Endodermal cell (in vitro differentiated cells): ENCODE measurements around the gene BORCS8. TPM values are rescaled to one million over a fixed set of nuclear protein-coding genes. Genes with fewer than 3 reads are reported as not detected.

ENCODE experiments used
- DNase-seq: peaks from one replicate; pipeline ENCODE4 v3.0.0-alpha.2; 2017
- H3K27ac ChIP-seq: 2 replicates; pipeline ENCODE4 v1.5.1; 2013; ENCODE audit warnings: mild to moderate bottlenecking, low read depth, low read length, moderate library complexity
- H3K27me3 ChIP-seq: 2 replicates; pipeline ENCODE4 v1.6.1; 2013; ENCODE audit warnings: mild to moderate bottlenecking, low read length, moderate library complexity; ENCODE audit not compliant: insufficient read depth, control insufficient read depth, poor library complexity, severe bottlenecking
- H3K36me3 ChIP-seq: 2 replicates; pipeline ENCODE4 v1.7.0; 2013; ENCODE audit warnings: mild to moderate bottlenecking, low read length, moderate library complexity; ENCODE audit not compliant: control insufficient read depth, insufficient read depth
- H3K4me1 ChIP-seq: one replicate; pipeline ENCODE4 v1.7.0; 2013; ENCODE audit warnings: low read length; ENCODE audit not compliant: control insufficient read depth, insufficient read depth
- H3K4me3 ChIP-seq: 2 replicates; pipeline ENCODE4 v1.5.1; 2013; ENCODE audit warnings: mild to moderate bottlenecking, low read length, moderate library complexity
- H3K9ac ChIP-seq: 2 replicates; pipeline ENCODE4 v1.6.1; 2013; ENCODE audit warnings: mild to moderate bottlenecking, low read length, moderate library complexity; ENCODE audit not compliant: poor library complexity, severe bottlenecking; ENCODE audit errors: extremely low read depth
- H3K9me3 ChIP-seq: 2 replicates; pipeline ENCODE4 v1.6.1; 2013; ENCODE audit warnings: mild to moderate bottlenecking, low read length, moderate library complexity; ENCODE audit not compliant: control insufficient read depth
- H3K27ac Mint-ChIP-seq: 2 replicates; pipeline ENCODE4 v1.8.0; 2020; ENCODE audit warnings: mixed read lengths
- H3K27me3 Mint-ChIP-seq: 2 replicates; pipeline ENCODE4 v1.8.0; 2021; ENCODE audit warnings: mild to moderate bottlenecking, mixed read lengths; ENCODE audit not compliant: insufficient read depth
- H3K36me3 Mint-ChIP-seq: 2 replicates; pipeline ENCODE4 v1.8.0; 2020; ENCODE audit warnings: low read depth, mixed read lengths
- H3K4me1 Mint-ChIP-seq: 2 replicates; pipeline ENCODE4 v1.8.0; 2020; ENCODE audit warnings: mixed read lengths
- H3K4me3 Mint-ChIP-seq: 2 replicates; pipeline ENCODE4 v1.8.0; 2020; ENCODE audit warnings: mild to moderate bottlenecking, moderate library complexity, mixed read lengths
- H3K9me3 Mint-ChIP-seq: 2 replicates; pipeline ENCODE4 v1.8.0; 2020; ENCODE audit warnings: mild to moderate bottlenecking, mixed read lengths
- WGBS, 2 experiments: methylation state at CpG; one replicate each; pipeline versions ENCODE4 v1.1.5 to v1.1.7; 2013; ENCODE audit warnings: missing lambda C conversion rate in 2 of 2, mixed read lengths in 1 of 2; ENCODE audit not compliant: insufficient coverage in 1 of 2, insufficient read length in 1 of 2; 5-methylcytosine and 5-hydroxymethylcytosine counted together
- total RNA-seq, 2 donors: library from RNA; stranded (reverse); fragmentation: NEBNext Ultra II Directional in 1 of 2; extraction: Animal tissue kit (Norgen Biotek cat#: 25700) in 1 of 2; gene quantifications; 2 replicates in 1 of 2; 3 replicates in 1 of 2; pipeline ENCODE4 v1.2.1, GENCODE V29; 2021
- TF ChIP-seq, protein P1 (sequence below): fragments of 200-600 bp; sonication (generic); conservative IDR thresholded peaks from 2 replicates; pipeline ENCODE4 v1.5.0; 2021; ENCODE audit warnings: antibody characterized with exemption, mild to moderate bottlenecking

Gene BORCS8
- total RNA-seq, 2 donors from 2014 or later: 22.6 to 34.3 TPM

DNA sequence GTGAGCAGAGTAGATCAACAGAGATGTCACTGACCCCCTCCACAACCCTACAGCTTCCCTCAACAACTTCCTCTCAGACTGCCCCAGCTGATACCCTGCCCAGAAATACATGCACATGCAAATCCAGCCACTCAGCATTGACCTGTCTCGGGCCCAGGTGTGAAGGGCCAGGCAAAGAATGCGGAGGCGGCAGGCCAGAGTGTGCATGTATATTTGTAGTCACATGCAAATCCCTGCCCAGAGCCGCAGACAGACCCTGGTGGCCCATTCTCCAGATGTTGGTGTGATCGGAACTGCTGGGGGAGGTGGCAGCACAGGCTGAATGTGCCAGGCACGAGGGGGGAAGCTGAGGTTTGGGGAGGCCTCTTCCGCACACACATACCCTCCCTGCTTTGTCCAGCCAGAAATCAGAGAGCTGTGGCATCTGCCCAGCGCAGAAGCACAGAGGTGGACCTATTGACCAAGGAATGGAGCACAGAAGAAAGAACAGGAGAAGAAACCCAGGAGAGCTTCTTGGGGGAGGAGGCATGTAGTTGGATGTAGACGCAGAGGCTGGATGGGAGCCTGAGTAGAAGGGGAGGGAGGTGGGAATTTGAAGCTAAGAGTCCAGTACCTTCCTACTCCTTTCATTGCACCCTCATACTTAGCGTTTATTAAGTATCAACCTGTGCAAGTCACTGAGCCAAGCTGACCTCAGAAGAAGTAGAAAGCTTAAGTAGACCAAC is 36.3 kb downstream of the BORCS8 start:
- H3K4me3 ChIP-seq: no peak overlapping the region
- peaks cover 10% of the 10 kb centered on the region for H3K36me3 Mint-ChIP-seq
- peaks cover 17% of the 10 kb centered on the region for H3K27me3 Mint-ChIP-seq
- WGBS, 2 experiments: 92 to 97% methylated on average over 5 to 9 of the region's 10 CpGs
- no peaks in the 10 kb centered on the region for H3K9me3 ChIP-seq
- peaks cover 6% of the 10 kb centered on the region for H3K9me3 Mint-ChIP-seq
- no peak overlapping the region for H3K9ac ChIP-seq
- H3K4me1 ChIP-seq: no peaks in the 10 kb centered on the region
- DNase-seq: no peak
- no peaks in the 10 kb centered on the region for H3K36me3 ChIP-seq
- no peak overlapping the region for H3K27ac Mint-ChIP-seq
- no peaks in the 10 kb centered on the region for H3K27me3 ChIP-seq
- TF ChIP-seq, protein P1, sequence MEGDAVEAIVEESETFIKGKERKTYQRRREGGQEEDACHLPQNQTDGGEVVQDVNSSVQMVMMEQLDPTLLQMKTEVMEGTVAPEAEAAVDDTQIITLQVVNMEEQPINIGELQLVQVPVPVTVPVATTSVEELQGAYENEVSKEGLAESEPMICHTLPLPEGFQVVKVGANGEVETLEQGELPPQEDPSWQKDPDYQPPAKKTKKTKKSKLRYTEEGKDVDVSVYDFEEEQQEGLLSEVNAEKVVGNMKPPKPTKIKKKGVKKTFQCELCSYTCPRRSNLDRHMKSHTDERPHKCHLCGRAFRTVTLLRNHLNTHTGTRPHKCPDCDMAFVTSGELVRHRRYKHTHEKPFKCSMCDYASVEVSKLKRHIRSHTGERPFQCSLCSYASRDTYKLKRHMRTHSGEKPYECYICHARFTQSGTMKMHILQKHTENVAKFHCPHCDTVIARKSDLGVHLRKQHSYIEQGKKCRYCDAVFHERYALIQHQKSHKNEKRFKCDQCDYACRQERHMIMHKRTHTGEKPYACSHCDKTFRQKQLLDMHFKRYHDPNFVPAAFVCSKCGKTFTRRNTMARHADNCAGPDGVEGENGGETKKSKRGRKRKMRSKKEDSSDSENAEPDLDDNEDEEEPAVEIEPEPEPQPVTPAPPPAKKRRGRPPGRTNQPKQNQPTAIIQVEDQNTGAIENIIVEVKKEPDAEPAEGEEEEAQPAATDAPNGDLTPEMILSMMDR: no peak
- H3K4me3 Mint-ChIP-seq: no peak overlapping the region
- H3K27ac ChIP-seq: no peak overlapping the region
- H3K4me1 Mint-ChIP-seq: no peaks in the 10 kb centered on the region

DNA sequence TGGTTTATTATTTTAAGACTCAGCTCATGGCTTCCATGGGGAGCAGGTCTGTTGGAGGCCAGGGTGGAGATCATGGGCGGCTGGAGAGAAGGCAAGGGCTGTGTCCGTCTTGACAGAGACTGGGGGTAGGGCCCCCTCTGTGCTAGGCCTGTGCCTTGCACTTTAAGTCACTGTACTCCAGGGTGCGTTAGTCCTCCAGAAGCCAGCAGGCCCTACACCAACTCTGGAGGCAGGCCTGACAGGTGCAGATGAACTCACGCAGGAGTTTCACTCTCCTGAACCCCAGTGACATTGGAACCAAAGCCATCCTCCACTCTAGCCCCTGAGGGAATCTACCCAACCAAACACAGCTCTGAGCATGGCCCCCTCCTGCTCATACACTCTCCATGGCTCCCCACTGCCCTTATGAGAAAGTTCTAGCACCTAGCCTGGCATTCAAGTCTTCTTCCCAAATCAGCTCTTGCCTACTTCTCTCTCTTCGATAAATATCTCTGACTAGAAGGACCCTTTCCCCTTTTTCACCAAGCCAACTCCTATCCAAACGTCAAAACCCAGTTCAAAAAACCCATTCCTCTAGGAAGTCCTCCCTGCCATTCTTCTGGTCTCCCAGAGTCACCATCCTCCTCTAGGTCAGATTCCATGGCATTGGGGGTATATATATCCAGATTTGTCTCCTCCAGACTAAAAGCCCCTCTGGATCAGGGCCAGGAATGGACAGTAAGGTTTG is 37.0 kb downstream of the BORCS8 start:
- Histone ChIP-seq H3K9ac (no peak overlapping the region), H3K4me3 (no peak overlapping the region), H3K4me1 (no peaks in the 10 kb centered on the region), H3K27me3 (no peaks in the 10 kb centered on the region), H3K9me3 (no peaks in the 10 kb centered on the region), H3K27ac (no peak overlapping the region), H3K36me3 (no peaks in the 10 kb centered on the region)
- Mint-ChIP-seq H3K27ac (no peak overlapping the region), H3K4me3 (no peak overlapping the region), H3K27me3 (peaks cover 17% of the 10 kb centered on the region), H3K4me1 (no peaks in the 10 kb centered on the region), H3K36me3 (peaks cover 10% of the 10 kb centered on the region), H3K9me3 (peaks cover 6% of the 10 kb centered on the region)
- no peak for DNase-seq
- 87 to 94% methylated on average over 5 to 6 of the region's 6 CpGs for WGBS, 2 experiments
- TF ChIP-seq, protein P1: no peak

DNA sequence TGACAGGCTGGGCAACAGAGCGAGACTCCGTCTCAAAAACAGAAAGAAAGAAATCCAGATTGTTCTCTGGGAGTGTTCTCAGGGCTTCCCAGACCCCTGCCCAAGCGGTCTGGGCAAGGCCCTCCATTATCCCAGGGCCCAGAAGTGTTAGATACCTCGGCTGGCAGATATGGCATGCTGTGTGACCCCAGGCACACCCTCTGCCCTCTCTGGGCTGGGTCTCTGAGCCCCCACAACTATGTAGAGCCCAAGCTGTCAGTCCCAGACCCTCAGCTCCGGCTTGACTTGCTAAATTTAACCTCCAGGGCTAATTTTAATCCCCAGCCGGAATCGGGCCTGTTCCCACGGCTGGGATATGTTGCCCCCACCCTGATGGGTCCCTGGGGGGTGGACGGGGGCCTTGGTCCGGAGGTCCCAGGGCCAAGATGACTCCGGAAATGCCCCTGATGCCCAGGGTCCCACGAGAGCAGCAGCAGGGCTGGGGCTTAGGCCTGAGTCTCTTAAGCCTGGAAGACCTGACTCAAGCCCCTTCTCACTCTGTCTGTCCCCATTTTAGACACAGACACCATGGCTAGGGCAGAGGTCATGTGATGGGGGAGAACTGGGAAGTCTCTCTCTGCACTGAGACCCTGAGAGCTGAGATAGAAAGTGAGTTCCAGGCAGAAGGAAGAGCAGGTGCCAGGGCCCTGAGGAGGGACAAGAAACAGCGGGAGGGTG is 39.1 kb downstream of the BORCS8 start:
- Histone ChIP-seq H3K9ac (no peak overlapping the region), H3K27ac (no peak overlapping the region), H3K9me3 (no peaks in the 10 kb centered on the region), H3K4me3 (no peak overlapping the region), H3K36me3 (no peaks in the 10 kb centered on the region), H3K27me3 (no peaks in the 10 kb centered on the region), H3K4me1 (no peaks in the 10 kb centered on the region)
- peaks cover 6% of the 10 kb centered on the region for H3K9me3 Mint-ChIP-seq
- H3K27me3 Mint-ChIP-seq: peaks cover 15% of the 10 kb centered on the region
- 86 to 87% methylated on average over 3 to 12 of the region's 13 CpGs for WGBS, 2 experiments
- H3K4me3 Mint-ChIP-seq: no peak overlapping the region
- TF ChIP-seq, protein P1: no peak
- no peaks in the 10 kb centered on the region for H3K4me1 Mint-ChIP-seq
- H3K36me3 Mint-ChIP-seq: peaks cover 10% of the 10 kb centered on the region
- H3K27ac Mint-ChIP-seq: no peak overlapping the region
- DNase-seq: no peak
